ENCODE results near the gene LARGE1. TPM values are rescaled to one million over a fixed set of nuclear protein-coding genes. Genes with fewer than 3 reads are reported as not detected.

The LARGE1 gene
- total and polyA plus RNA-seq, 4 donors, result 25.6 to 45.6 (median 37.6) TPM

- Histone ChIP-seq H3K36me3 (ENCODE audit: control insufficient read depth, insufficient read depth, low read length) (no peaks in the 10 kb centered on the region), H3K4me3 (ENCODE audit: low read depth, low read length) (no peak overlapping the region), H3K9me3 (ENCODE audit: control insufficient read depth, insufficient read depth, low read length) (no peaks in the 10 kb centered on the region), H3K27me3 (ENCODE audit: control insufficient read depth, insufficient read depth, low read length) (no peaks in the 10 kb centered on the region), H3K4me1 (ENCODE audit: control insufficient read depth, insufficient read depth, low read length) (no peaks in the 10 kb centered on the region), H3K27ac (ENCODE audit: low read depth, low read length) (no peak overlapping the region)
- 96% methylated on average over 5 of the region's 5 CpGs for WGBS (ENCODE audit: insufficient coverage)
- DNase-seq (ENCODE audit: low read depth in 4 of 6, low spot score in 6 of 6), result no peak
Measured at GRCh38 chr22:33717694-33718396, 202.4 kb downstream of the LARGE1 start.

DNA sequence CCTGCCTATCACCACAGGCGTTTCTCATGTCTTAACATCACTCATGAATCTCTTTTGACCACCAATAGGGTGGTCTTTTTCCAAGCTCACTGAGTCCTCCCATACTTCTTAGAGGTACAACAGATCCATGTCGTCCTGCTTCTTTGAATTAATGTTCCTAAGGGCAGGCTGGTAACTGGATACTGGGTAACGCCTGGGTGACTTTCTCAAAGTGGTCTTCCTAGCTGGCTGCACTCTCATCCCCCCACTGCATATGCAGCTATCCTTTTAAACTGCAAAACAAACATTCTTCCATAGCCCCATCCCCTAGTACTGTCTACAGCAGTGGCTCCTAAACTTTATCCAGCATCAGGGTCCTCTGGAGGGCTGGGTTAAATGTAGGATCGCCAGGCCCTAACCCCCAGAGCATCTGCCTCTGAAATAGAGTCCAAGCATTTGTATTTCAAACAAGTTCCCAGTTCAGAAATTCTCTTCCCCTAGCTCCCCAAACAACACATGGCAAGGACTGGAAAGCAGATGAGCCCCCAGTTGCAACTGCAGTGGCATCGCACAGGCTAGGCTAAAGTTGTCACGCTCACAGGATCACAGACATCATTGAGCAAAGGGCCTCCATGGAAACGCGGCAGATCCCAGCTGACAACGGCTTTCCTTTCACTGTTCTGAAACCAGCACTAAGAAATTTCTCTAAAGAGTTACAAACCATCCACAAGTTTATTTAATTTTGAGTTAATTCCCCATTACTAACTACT is 204.9 kb downstream of the LARGE1 start:
- Histone ChIP-seq H3K9me3 (ENCODE audit: control insufficient read depth, insufficient read depth, low read length) (no peaks in the 10 kb centered on the region), H3K4me1 (ENCODE audit: control insufficient read depth, insufficient read depth, low read length) (no peaks in the 10 kb centered on the region), H3K36me3 (ENCODE audit: control insufficient read depth, insufficient read depth, low read length) (no peaks in the 10 kb centered on the region), H3K4me3 (ENCODE audit: low read depth, low read length) (no peak overlapping the region), H3K27me3 (ENCODE audit: control insufficient read depth, insufficient read depth, low read length) (no peaks in the 10 kb centered on the region), H3K27ac (ENCODE audit: low read depth, low read length) (no peak overlapping the region)
- 82% methylated on average over 7 of the region's 9 CpGs for WGBS (ENCODE audit: insufficient coverage)
- peak in 3 of 6 donors; percentile 14 to 66 (median 33) for DNase-seq (ENCODE audit: low read depth in 4 of 6, low spot score in 6 of 6)

DNA sequence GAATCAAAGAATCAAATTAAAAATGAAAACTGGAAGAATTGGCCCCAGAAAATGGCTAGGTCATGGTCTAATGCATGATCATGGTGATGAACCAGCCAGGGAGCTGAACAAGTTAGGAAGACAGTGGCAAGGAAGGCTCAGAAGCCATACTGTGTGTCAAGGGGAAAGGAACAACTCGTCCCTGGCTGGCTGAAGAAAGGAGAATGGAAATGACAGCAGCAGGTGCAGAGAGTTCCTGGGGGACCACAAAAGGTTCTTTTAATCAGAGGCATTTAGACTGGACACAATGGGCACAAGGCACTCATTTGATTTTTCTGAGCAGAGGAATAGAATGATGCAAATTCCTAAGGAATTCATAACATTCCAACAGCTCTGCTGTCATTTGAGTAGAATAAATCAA is 209.9 kb downstream of the LARGE1 start:
- WGBS (ENCODE audit: insufficient coverage), result 44% methylated on average over 1 of the region's 1 CpG
- Histone ChIP-seq H3K36me3 (ENCODE audit: control insufficient read depth, insufficient read depth, low read length) (no peaks in the 10 kb centered on the region), H3K9me3 (ENCODE audit: control insufficient read depth, insufficient read depth, low read length) (no peaks in the 10 kb centered on the region), H3K4me1 (ENCODE audit: control insufficient read depth, insufficient read depth, low read length) (no peaks in the 10 kb centered on the region), H3K27me3 (ENCODE audit: control insufficient read depth, insufficient read depth, low read length) (no peaks in the 10 kb centered on the region), H3K4me3 (ENCODE audit: low read depth, low read length) (no peak overlapping the region), H3K27ac (ENCODE audit: low read depth, low read length) (no peak overlapping the region)
- no peak for DNase-seq (ENCODE audit: low read depth in 4 of 6, low spot score in 6 of 6)

DNA sequence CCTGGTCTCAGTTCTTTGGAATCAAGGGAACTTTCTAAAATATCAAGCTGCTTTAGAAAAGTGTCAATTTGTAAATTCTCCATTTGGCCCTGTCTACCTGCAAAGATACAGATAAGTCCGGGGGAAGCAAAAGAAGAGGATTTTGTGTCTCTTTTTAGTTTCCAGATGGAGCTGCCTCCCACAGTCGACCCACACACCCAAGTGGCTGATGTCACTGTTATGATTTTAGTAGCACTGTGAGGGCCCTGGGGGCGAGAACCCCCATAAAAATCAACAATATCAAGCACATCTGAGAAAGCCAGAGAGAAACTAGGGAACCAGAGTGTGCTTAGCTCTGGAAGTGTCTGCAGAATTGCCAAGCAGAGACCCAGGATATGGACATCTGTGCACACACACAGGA is 212.7 kb downstream of the LARGE1 start:
- H3K36me3 ChIP-seq (ENCODE audit: control insufficient read depth, insufficient read depth, low read length), result no peaks in the 10 kb centered on the region
- DNase-seq (ENCODE audit: low read depth in 4 of 6, low spot score in 6 of 6), result no peak
- peaks cover 4% of the 10 kb centered on the region for H3K9me3 ChIP-seq (ENCODE audit: control insufficient read depth, insufficient read depth, low read length)
- H3K27me3 ChIP-seq (ENCODE audit: control insufficient read depth, insufficient read depth, low read length), result no peaks in the 10 kb centered on the region
- H3K4me1 ChIP-seq (ENCODE audit: control insufficient read depth, insufficient read depth, low read length), result no peaks in the 10 kb centered on the region
- WGBS (ENCODE audit: insufficient coverage), result 80% methylated on average over 1 of the region's 3 CpGs
- H3K27ac ChIP-seq (ENCODE audit: low read depth, low read length), result no peak overlapping the region
- H3K4me3 ChIP-seq (ENCODE audit: low read depth, low read length), result no peak overlapping the region

DNA sequence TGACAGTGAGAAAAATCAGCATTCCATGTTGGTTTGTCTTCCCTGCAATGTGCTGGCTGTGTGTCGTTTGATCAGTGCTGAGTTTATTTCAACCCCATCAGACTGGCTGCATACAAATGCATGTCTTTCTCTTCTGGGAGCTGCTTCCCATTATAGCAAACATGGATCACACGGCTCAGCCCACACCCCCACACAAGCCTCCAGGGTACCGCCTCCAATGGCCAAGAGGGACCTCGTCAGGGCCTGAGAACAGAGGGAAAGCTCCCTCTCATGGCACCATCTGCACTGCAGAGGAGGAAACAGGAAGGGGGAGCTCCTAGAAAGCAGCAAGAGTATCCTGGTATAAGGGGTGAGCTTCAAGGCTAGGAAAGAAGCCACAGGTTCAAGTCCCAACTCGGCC is 214.2 kb downstream of the LARGE1 start:
- H3K36me3 ChIP-seq (ENCODE audit: control insufficient read depth, insufficient read depth, low read length), result no peaks in the 10 kb centered on the region
- no peaks in the 10 kb centered on the region for H3K4me1 ChIP-seq (ENCODE audit: control insufficient read depth, insufficient read depth, low read length)
- H3K4me3 ChIP-seq (ENCODE audit: low read depth, low read length), result no peak overlapping the region
- H3K27me3 ChIP-seq (ENCODE audit: control insufficient read depth, insufficient read depth, low read length), result no peaks in the 10 kb centered on the region
- WGBS (ENCODE audit: insufficient coverage), result 24% methylated on average over 2 of the region's 5 CpGs
- peak in 1 of 6 donors; percentile 41 for DNase-seq (ENCODE audit: low read depth in 4 of 6, low spot score in 6 of 6)
- H3K9me3 ChIP-seq (ENCODE audit: control insufficient read depth, insufficient read depth, low read length), result peaks cover 4% of the 10 kb centered on the region
- H3K27ac ChIP-seq (ENCODE audit: low read depth, low read length), result no peak overlapping the region

GRCh38 chr22:33699176-33699575 is 221.1 kb downstream of the LARGE1 start:
- Histone ChIP-seq H3K27me3 (ENCODE audit: control insufficient read depth, insufficient read depth, low read length) (no peaks in the 10 kb centered on the region), H3K36me3 (ENCODE audit: control insufficient read depth, insufficient read depth, low read length) (no peaks in the 10 kb centered on the region), H3K9me3 (ENCODE audit: control insufficient read depth, insufficient read depth, low read length) (peaks cover 4% of the 10 kb centered on the region), H3K27ac (ENCODE audit: low read depth, low read length) (no peak overlapping the region), H3K4me1 (ENCODE audit: control insufficient read depth, insufficient read depth, low read length) (no peaks in the 10 kb centered on the region), H3K4me3 (ENCODE audit: low read depth, low read length) (no peak overlapping the region)
- WGBS (ENCODE audit: insufficient coverage), result 79% methylated on average over 5 of the region's 7 CpGs
- DNase-seq (ENCODE audit: low read depth in 4 of 6, low spot score in 6 of 6), result no peak

GRCh38 chr22:33697640-33698039 is 222.6 kb downstream of the LARGE1 start:
- WGBS (ENCODE audit: insufficient coverage), result no CpG with 5 or more reads among the region's 4 CpGs
- no peak for DNase-seq (ENCODE audit: low read depth in 4 of 6, low spot score in 6 of 6)
- Histone ChIP-seq H3K9me3 (ENCODE audit: control insufficient read depth, insufficient read depth, low read length) (no peaks in the 10 kb centered on the region), H3K36me3 (ENCODE audit: control insufficient read depth, insufficient read depth, low read length) (no peaks in the 10 kb centered on the region), H3K27me3 (ENCODE audit: control insufficient read depth, insufficient read depth, low read length) (no peaks in the 10 kb centered on the region), H3K4me3 (ENCODE audit: low read depth, low read length) (no peak overlapping the region), H3K4me1 (ENCODE audit: control insufficient read depth, insufficient read depth, low read length) (no peaks in the 10 kb centered on the region), H3K27ac (ENCODE audit: low read depth, low read length) (no peak overlapping the region)

DNA sequence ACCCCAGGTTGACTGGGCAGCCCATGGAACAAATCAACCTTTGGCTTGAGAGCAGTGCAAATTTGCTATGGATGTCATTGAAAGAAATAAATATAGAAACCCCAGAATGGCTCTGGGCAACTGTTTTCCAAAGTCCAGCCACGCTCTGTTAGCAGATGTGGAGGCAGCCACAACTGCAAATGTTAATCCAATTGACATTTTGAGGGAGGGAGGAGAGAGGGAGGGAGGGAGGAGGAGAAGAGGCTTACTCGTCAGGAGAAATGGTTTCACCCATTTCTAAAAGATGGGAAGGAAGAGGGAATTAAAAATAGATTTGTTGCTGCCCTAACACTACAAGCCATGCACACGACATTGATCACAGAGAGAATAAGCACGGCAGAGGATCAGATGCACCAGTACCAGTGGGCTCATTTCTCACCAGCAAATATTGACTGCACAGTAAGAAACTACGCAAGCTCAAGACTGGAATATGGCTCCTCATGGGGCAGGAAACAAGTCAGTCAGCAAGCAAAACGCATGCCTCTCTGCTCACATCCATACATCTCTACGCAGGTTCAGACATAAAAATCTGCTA is 229.1 kb downstream of the LARGE1 start:
- Histone ChIP-seq H3K4me1 (ENCODE audit: control insufficient read depth, insufficient read depth, low read length) (peaks cover 5% of the 10 kb centered on the region), H3K27me3 (ENCODE audit: control insufficient read depth, insufficient read depth, low read length) (no peaks in the 10 kb centered on the region), H3K36me3 (ENCODE audit: control insufficient read depth, insufficient read depth, low read length) (no peaks in the 10 kb centered on the region), H3K9me3 (ENCODE audit: control insufficient read depth, insufficient read depth, low read length) (no peaks in the 10 kb centered on the region), H3K27ac (ENCODE audit: low read depth, low read length) (no peak overlapping the region), H3K4me3 (ENCODE audit: low read depth, low read length) (no peak overlapping the region)
- WGBS (ENCODE audit: insufficient coverage), result 68% methylated on average over 7 of the region's 7 CpGs
- DNase-seq (ENCODE audit: low read depth in 4 of 6, low spot score in 6 of 6), result no peak

DNA sequence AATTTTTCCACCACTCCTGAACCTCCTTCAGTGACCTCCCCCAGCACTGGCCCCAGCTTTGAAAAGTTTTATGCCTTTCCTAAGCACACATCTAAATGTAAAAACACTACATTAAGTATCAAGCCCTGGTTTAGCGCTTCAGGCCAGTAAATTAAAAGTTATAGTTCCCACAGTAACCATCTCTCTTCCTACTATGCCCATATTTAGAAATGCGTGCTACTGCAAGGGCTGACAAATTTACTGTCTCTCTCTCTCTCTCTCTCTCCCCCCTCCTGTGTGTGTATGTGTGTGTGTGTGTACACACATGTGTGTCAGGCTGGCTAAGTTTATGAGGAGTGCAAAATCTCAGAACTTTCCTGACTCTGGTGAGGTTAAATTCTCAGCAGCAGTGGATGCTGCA is 231.4 kb downstream of the LARGE1 start:
- WGBS (ENCODE audit: insufficient coverage), result no CpG with 5 or more reads among the region's 2 CpGs
- no peak overlapping the region for H3K27ac ChIP-seq (ENCODE audit: low read depth, low read length)
- H3K4me1 ChIP-seq (ENCODE audit: control insufficient read depth, insufficient read depth, low read length), result peaks cover 5% of the 10 kb centered on the region
- no peaks in the 10 kb centered on the region for H3K36me3 ChIP-seq (ENCODE audit: control insufficient read depth, insufficient read depth, low read length)
- no peak overlapping the region for H3K4me3 ChIP-seq (ENCODE audit: low read depth, low read length)
- H3K27me3 ChIP-seq (ENCODE audit: control insufficient read depth, insufficient read depth, low read length), result no peaks in the 10 kb centered on the region
- peak in 1 of 6 donors; percentile 50 for DNase-seq (ENCODE audit: low read depth in 4 of 6, low spot score in 6 of 6)
- no peaks in the 10 kb centered on the region for H3K9me3 ChIP-seq (ENCODE audit: control insufficient read depth, insufficient read depth, low read length)

All from spinal cord (tissue), 10 donors.